Anterior cingulate cortex (tissue), 58 donors: ENCODE measurements around the gene GATAD2A.
"Not testable (repeated sequence)": the region's sequence is repeated elsewhere in the genome, so short reads cannot be mapped to it uniquely, and the experiment has no call there.

Source experiments
- DNase-seq, 58 donors: peaks; one replicate each; lab custom pipeline; 2025; lab: John Stamatoyannopoulos, UW

The GATAD2A gene

GRCh38 chr19:19443283-19443682 lies 37.8 kb downstream of the GATAD2A start:
- no peak for DNase-seq

GRCh38 chr19:19443902-19444680 lies 38.6 kb downstream of the GATAD2A start:
- DNase-seq = no peak

GRCh38 chr19:19444681-19445155 lies 39.2 kb downstream of the GATAD2A start:
- no peak for DNase-seq

- no peak for DNase-seq
Measured at GRCh38 chr19:19445288-19445687, 39.8 kb downstream of the GATAD2A start.

- DNase-seq = no peak
Measured at GRCh38 chr19:19445911-19446361, 40.5 kb downstream of the GATAD2A start.

GRCh38 chr19:19446655-19447437 lies 41.4 kb downstream of the GATAD2A start:
- DNase-seq = no peak

- no peak for DNase-seq
Measured at GRCh38 chr19:19447536-19448237, 42.2 kb downstream of the GATAD2A start.

- no peak for DNase-seq
Measured at GRCh38 chr19:19448238-19448544, 42.7 kb downstream of the GATAD2A start.

- peak in 7 of 58 donors; percentile 12 to 55 (median 24) for DNase-seq
Measured at GRCh38 chr19:19451429-19452242, 46.2 kb downstream of the GATAD2A start.

- DNase-seq = no peak
Measured at GRCh38 chr19:19452243-19453124, 47.0 kb downstream of the GATAD2A start.

GRCh38 chr19:19453125-19453454 lies 47.6 kb downstream of the GATAD2A start:
- no peak for DNase-seq

- DNase-seq = not testable (repeated sequence)
Measured at GRCh38 chr19:19455166-19455919, 49.9 kb downstream of the GATAD2A start.

- DNase-seq = no peak
Measured at GRCh38 chr19:19457671-19458070, 52.2 kb downstream of the GATAD2A start.

- DNase-seq = no peak
Measured at GRCh38 chr19:19458110-19458816, 52.8 kb downstream of the GATAD2A start.

- no peak for DNase-seq
Measured at GRCh38 chr19:19459073-19459472, 53.6 kb downstream of the GATAD2A start.

- peak in 4 of 58 donors; percentile 8 to 20 (median 14) for DNase-seq
Measured at GRCh38 chr19:19459707-19460251, 54.3 kb downstream of the GATAD2A start.

- DNase-seq = no peak
Measured at GRCh38 chr19:19460258-19460731, 54.8 kb downstream of the GATAD2A start.
